K562 (cell line): ENCODE results near the gene SH2D5. TPM values are rescaled to one million over a fixed set of nuclear protein-coding genes. Genes with fewer than 3 reads are reported as not detected.

ENCODE experiments used
- ATAC-seq: fragments of 200-7000 bp; cut with Tn5 transposase; 3 replicates; pipeline ENCODE4 v1.9.1; 2020; ENCODE audit warnings: moderate library complexity
- BruUV-seq: library from RNA; stranded (reverse); fragments of 400-500 nt; replicated peaks from 2 replicates; lab custom pipeline; 2021; lab: Mats Ljungman, UMichigan
- CTCF ChIA-PET: fragments of 300-600 bp; formaldehyde crosslinking; extraction: SDS; loops from one replicate; lab custom pipeline; 2021; ENCODE audit warnings: low intra/inter-chr PET ratio; lab: Yijun Ruan, JAX
- POLR2A ChIA-PET: fragments of 300-600, 350-650 bp; sonication (Branson Sonifier 250); formaldehyde crosslinking; extraction: SDS; loops from one replicate; lab custom pipeline; 2021; ENCODE audit warnings: antibody characterized with exemption, inconsistent platforms; lab: Yijun Ruan, JAX
- DNase-seq, 4 experiments: peaks; one replicate each; pipeline versions ENCODE4 v3.0.0 to v3.0.0-alpha.2; 2011 to 2018; ENCODE audit warnings: low spot score in 3 of 4, mixed read lengths in 3 of 4; ENCODE audit errors: extremely low read depth in 1 of 4
- FAIRE-seq: peaks from 2 replicates; lab custom pipeline; 2011; peaks lifted over from hg19 to GRCh38; lab: Jason Lieb, UNC
- H2AFZ ChIP-seq: 2 replicates; pipeline ENCODE4 v1.6.0; 2011; ENCODE audit warnings: low read depth, low read length, control low read depth, inconsistent platforms
- H3K27ac ChIP-seq: fragments of 200-600 bp; 3 replicates; pipeline ENCODE4 v1.8.0; 2011; ENCODE audit warnings: low read depth, mild to moderate bottlenecking, control low read depth, inconsistent platforms, low read length, moderate library complexity, mixed read lengths; ENCODE audit errors: extremely low read depth
- H3K27me3 ChIP-seq, 2 experiments: fragments of 300-600 bp in 1 of 2; 2 replicates in 1 of 2; 3 replicates in 1 of 2; pipeline versions ENCODE4 v1.6.0 to v1.8.0; 2011; ENCODE audit warnings: inconsistent platforms in 2 of 2, low read length in 2 of 2, mild to moderate bottlenecking in 1 of 2, mixed read lengths in 1 of 2, moderate library complexity in 1 of 2; ENCODE audit not compliant: control insufficient read depth in 2 of 2, insufficient read depth in 2 of 2
- H3K36me3 ChIP-seq: fragments of 300-600 bp; 3 replicates; pipeline ENCODE4 v1.8.0; 2011; ENCODE audit warnings: mild to moderate bottlenecking, low read length, inconsistent platforms; ENCODE audit not compliant: control insufficient read depth, insufficient read depth
- H3K4me1 ChIP-seq, 2 experiments: fragments of 200-600 bp in 1 of 2; replicated peaks in 1 of 2; 2 replicates in 1 of 2; 3 replicates in 1 of 2; pipeline versions ENCODE4 v1.5.1 to v1.8.0; 2011; ENCODE audit warnings: inconsistent platforms in 2 of 2, low read length in 2 of 2, mild to moderate bottlenecking in 1 of 2, mixed read lengths in 1 of 2, moderate library complexity in 1 of 2; ENCODE audit not compliant: control insufficient read depth in 2 of 2, insufficient read depth in 2 of 2
- H3K4me2 ChIP-seq: 2 replicates; pipeline ENCODE4 v1.6.1; 2011; ENCODE audit warnings: low read length, control low read depth, inconsistent platforms, mixed read lengths; ENCODE audit not compliant: insufficient read depth
- H3K4me3 ChIP-seq: fragments of 200-600 bp; sonication (generic), shearing (Covaris generic); 2 replicates; pipeline ENCODE4 v1.5.1; 2016; ENCODE audit warnings: control low read depth, inconsistent platforms
- H3K79me2 ChIP-seq: fragments of 200-600 bp; 3 replicates; pipeline ENCODE4 v1.8.0; 2011; ENCODE audit warnings: low read length, inconsistent platforms; ENCODE audit not compliant: control insufficient read depth, insufficient read depth
- H3K9ac ChIP-seq, 2 experiments: 2 replicates each; pipeline versions ENCODE4 v1.6.0 to v1.6.1; 2011; ENCODE audit warnings: low read depth in 2 of 2, low read length in 2 of 2, control low read depth in 1 of 2, inconsistent platforms in 1 of 2, mild to moderate bottlenecking in 1 of 2, mixed read lengths in 1 of 2; ENCODE audit not compliant: insufficient read depth in 1 of 2
- H3K9me1 ChIP-seq: one replicate; pipeline ENCODE4 v1.6.0; 2011; ENCODE audit warnings: inconsistent platforms, mild to moderate bottlenecking, low read length, moderate library complexity; ENCODE audit not compliant: control insufficient read depth, insufficient read depth
- H3K9me3 ChIP-seq: replicated peaks from 2 replicates; pipeline ENCODE4 v1.5.1; 2011; ENCODE audit warnings: low read depth, low read length, inconsistent platforms; ENCODE audit not compliant: control insufficient read depth, insufficient read depth
- H4K20me1 ChIP-seq: replicated peaks from 2 replicates; pipeline ENCODE4 v1.6.1; 2011; ENCODE audit warnings: low read length, inconsistent platforms, mixed read lengths; ENCODE audit not compliant: control insufficient read depth, insufficient read depth
- ASH1L ChIP-seq: fragments of 450-650 bp; IDR thresholded peaks from 2 replicates; pipeline ENCODE4 v1.6.1; 2018; ENCODE audit warnings: borderline replicate concordance, mild to moderate bottlenecking, low read depth; ENCODE audit not compliant: partially characterized antibody
- CBFA2T3 ChIP-seq: fragments of 450-650 bp; IDR thresholded peaks from 2 replicates; pipeline ENCODE4 v1.6.1; 2017
- COPS2 ChIP-seq: fragments of 450-650 bp; conservative IDR thresholded peaks from 2 replicates; pipeline ENCODE4 v1.6.1; 2016; ENCODE audit warnings: mild to moderate bottlenecking, moderate library complexity
- DLX4 ChIP-seq: fragments of 250-450 bp; sonication (Bioruptor Pico); IDR thresholded peaks from 2 replicates; pipeline ENCODE4 v1.6.1; 2021; ENCODE audit warnings: mild to moderate bottlenecking
- GABPB1 ChIP-seq: sonication (generic); formaldehyde crosslinking; IDR thresholded peaks from 2 replicates; pipeline ENCODE4 v1.8.0; 2022; ENCODE audit warnings: mild to moderate bottlenecking, missing genetic modification reagents
- HNRNPH1 ChIP-seq: fragments of 200-400 bp; formaldehyde crosslinking; optimal IDR thresholded peaks from 2 replicates; pipeline ENCODE3; 2017; ENCODE audit warnings: low read depth, mild to moderate bottlenecking, low read length, moderate library complexity
- JUND ChIP-seq, 2 experiments: IDR thresholded peaks; 2 replicates in 1 of 2; 3 replicates in 1 of 2; pipeline ENCODE4 v1.6.1; 2011; ENCODE audit warnings: borderline replicate concordance in 2 of 2, low read depth in 2 of 2, low read length in 2 of 2, improper control_type of control experiment in 1 of 2, missing biosample characterization in 1 of 2, missing genetic modification characterization in 1 of 2, missing genetic modification reagents in 1 of 2
- MAFG ChIP-seq: fragments of 450-650 bp; conservative IDR thresholded peaks from 2 replicates; pipeline ENCODE4 v1.6.1; 2016; ENCODE audit warnings: missing genetic modification characterization, missing compliant biosample characterization
- MIER1 ChIP-seq: fragments of 450-650 bp; IDR thresholded peaks from 2 replicates; pipeline ENCODE4 v1.6.1; 2016; ENCODE audit warnings: antibody characterized with exemption, mild to moderate bottlenecking, low read depth
- NCOA2 ChIP-seq, 2 experiments: fragments of 450-650 bp; IDR thresholded peaks; 2 replicates each; pipeline ENCODE4 v1.6.1; 2018; ENCODE audit warnings: mild to moderate bottlenecking in 2 of 2, moderate library complexity in 1 of 2; ENCODE audit not compliant: partially characterized antibody in 2 of 2
- PATZ1 ChIP-seq: fragments of 250-450 bp; sonication (Bioruptor Pico); IDR thresholded peaks from 2 replicates; pipeline ENCODE4 v1.5.0; 2020; ENCODE audit warnings: mild to moderate bottlenecking, borderline replicate concordance
- SMAD4 ChIP-seq: fragments of 250-450 bp; sonication (Bioruptor Pico); conservative IDR thresholded peaks from 2 replicates; pipeline ENCODE4 v1.8.0; 2021; ENCODE audit warnings: inconsistent platforms, mild to moderate bottlenecking, moderate library complexity
- TGIF2 ChIP-seq: sonication (generic); formaldehyde crosslinking; IDR thresholded peaks from 2 replicates; pipeline ENCODE4 v1.8.1; 2022; ENCODE audit warnings: mild to moderate bottlenecking, missing genetic modification reagents, moderate library complexity
- ZBTB7A ChIP-seq: IDR thresholded peaks from 2 replicates; pipeline ENCODE4 v1.6.1; 2011; ENCODE audit warnings: low read depth, mild to moderate bottlenecking, low read length, moderate library complexity, borderline replicate concordance; ENCODE audit not compliant: control insufficient read depth
- ZNF274 ChIP-seq: IDR thresholded peaks from 2 replicates; pipeline ENCODE4 v1.6.1; 2011; ENCODE audit warnings: low read depth, mild to moderate bottlenecking, low read length, moderate library complexity, borderline replicate concordance
- WGBS: fragments of 100-300 bp; shearing (Covaris generic); methylation state at CpG from one replicate; pipeline ENCODE4 v1.1.6; 2016; ENCODE audit warnings: low coverage, mixed read lengths; ENCODE audit not compliant: insufficient coverage; ENCODE audit errors: missing lambda C conversion rate; 5-methylcytosine and 5-hydroxymethylcytosine counted together
- in situ Hi-C: fragments of 300-500 bp; cut with MboI; formaldehyde crosslinking; loops from 4 replicates; pipeline ENCODE4 v1.15.0; 2018; ENCODE audit warnings: inconsistent platforms, mixed read lengths
- intact Hi-C: fragments of 100-400 bp; cut with micrococcal nuclease; formaldehyde crosslinking; loops from 2 replicates; pipeline ENCODE4 v1.14.2; 2022
- polyA plus RNA-seq, 8 experiments: library from polyadenylated mRNA; depleted of rRNA in 4 of 8; stranded (reverse) in 5 of 8; unstranded in 3 of 8; fragments of >200 nt; fragmentation: Nextera tagmentation in 2 of 8; fragmentation: Illumina TruSeq in 1 of 8; extraction: Ambion mirVana in 2 of 8; extraction: Trizol in 1 of 8; gene quantifications; 2 replicates each; pipeline versions ENCODE4 v1.2.1 to v1.2.3, GENCODE V29; 2011 to 2014; ENCODE audit warnings: inconsistent platforms in 1 of 8, missing spikeins in 1 of 8
- total RNA-seq, 7 experiments: library from RNA; depleted of rRNA in 6 of 7; stranded (reverse); fragments of >200 nt in 6 of 7; fragmentation: Illumina TruSeq in 2 of 7; extraction: Trizol in 2 of 7; gene quantifications; 2 replicates each; pipeline versions ENCODE4 v1.2.1 to v1.2.3, GENCODE V29; 2011 to 2021; ENCODE audit warnings: low replicate concordance in 1 of 7
- TF ChIP-seq, protein P1 (sequence below): fragments of 450-650 bp; formaldehyde crosslinking; IDR thresholded peaks from 2 replicates; pipeline ENCODE4 v1.4.0; 2020; ENCODE audit warnings: mild to moderate bottlenecking, mixed read lengths

Gene SH2D5
- total and polyA plus RNA-seq, 9 of the 15 experiments (the other 6 are each of a cell fraction or from before 2014, with no cell fraction given): 0.06 to 0.11 TPM; not detected in 7

GRCh38 chr1:20706841-20707240, 25.7 kb downstream of the SH2D5 start (continued):
- TF ChIP-seq DLX4 (CRISPR knock-in tag) (no peak), ZNF274 (no peak), MIER1 (no peak), NCOA2 (IDR thresholded peaks at IDR 0.05; ENCODE audit: partially characterized antibody in 2 of 2) (no peak), ASH1L (no peak), GABPB1 (CRISPR knock-in tag) (no peak)

- peaks cover 7 to 31% of the 10 kb centered on the region in 2 experiments; a peak in 4 of 5 replicates for H3K27me3 ChIP-seq
- H3K36me3 ChIP-seq: no peaks in the 10 kb centered on the region
- H3K27ac ChIP-seq: no peak overlapping the region
- peaks cover 2 to 17% of the 10 kb centered on the region in 2 experiments; a peak in 3 of 5 replicates for H3K4me1 ChIP-seq
- intact Hi-C loops (no loop called here), in situ Hi-C loops (loop anchor here (10.0 kb wide), 1 partner anchor 660 kb away; no protein-coding TSS in a partner anchor)
- peak; percentile 6 for FAIRE-seq
- H3K4me3 ChIP-seq: no peak overlapping the region
- ATAC-seq: peak; percentile 58
- peak overlapping the region; percentile 35; the same call in 1 of the 2 replicates for H2AFZ ChIP-seq
- POLR2A ChIA-PET: interaction anchor here (1.2 to 1.3 kb wide), 2 partner anchors 9 to 43 kb away, joined by 3 read pairs; no protein-coding TSS in a partner anchor
- peaks cover 5% of the 10 kb centered on the region; the same call in 1 of the 2 replicates for H4K20me1 ChIP-seq
- CTCF ChIA-PET: no interaction called here
- peaks cover 2% of the 10 kb centered on the region for H3K9me1 ChIP-seq
- H3K9ac ChIP-seq: no peak overlapping the region
- DNase-seq: peak in 1 of 4 experiments; percentile 50
- H3K9me3 ChIP-seq: no peaks in the 10 kb centered on the region; the same call in 1 of the 2 replicates
- BruUV-seq: no TSS peak
- no peaks in the 10 kb centered on the region for H3K79me2 ChIP-seq
- H3K4me2 ChIP-seq: no peak overlapping the region
- WGBS: 19% methylated on average over 15 of the region's 15 CpGs
- TF ChIP-seq CBFA2T3: 0 out of 2 replicates have a peak, but pooled peaks have one; percentile 20
- no peak for TF ChIP-seq ZBTB7A
- peak; percentile 35; the same call in 1 of the 2 replicates for TF ChIP-seq JUND (IDR thresholded peaks at IDR 0.05; ENCODE audit: borderline replicate concordance, low read depth, low read length)
- TF ChIP-seq JUND (tag; IDR thresholded peaks at IDR 0.05; ENCODE audit: borderline replicate concordance, low read depth, low read length): peak; percentile 36; the same call in 1 of the 3 replicates
- TF ChIP-seq COPS2: no peak
- no peak for TF ChIP-seq HNRNPH1
- TF ChIP-seq SMAD4 (CRISPR knock-in tag): peak; percentile 74
- 0 out of 2 replicates have a peak, but pooled peaks have one; percentile 18 for TF ChIP-seq MAFG (tag)
- no peak for TF ChIP-seq TGIF2 (CRISPR knock-in tag)
- TF ChIP-seq, protein P1, sequence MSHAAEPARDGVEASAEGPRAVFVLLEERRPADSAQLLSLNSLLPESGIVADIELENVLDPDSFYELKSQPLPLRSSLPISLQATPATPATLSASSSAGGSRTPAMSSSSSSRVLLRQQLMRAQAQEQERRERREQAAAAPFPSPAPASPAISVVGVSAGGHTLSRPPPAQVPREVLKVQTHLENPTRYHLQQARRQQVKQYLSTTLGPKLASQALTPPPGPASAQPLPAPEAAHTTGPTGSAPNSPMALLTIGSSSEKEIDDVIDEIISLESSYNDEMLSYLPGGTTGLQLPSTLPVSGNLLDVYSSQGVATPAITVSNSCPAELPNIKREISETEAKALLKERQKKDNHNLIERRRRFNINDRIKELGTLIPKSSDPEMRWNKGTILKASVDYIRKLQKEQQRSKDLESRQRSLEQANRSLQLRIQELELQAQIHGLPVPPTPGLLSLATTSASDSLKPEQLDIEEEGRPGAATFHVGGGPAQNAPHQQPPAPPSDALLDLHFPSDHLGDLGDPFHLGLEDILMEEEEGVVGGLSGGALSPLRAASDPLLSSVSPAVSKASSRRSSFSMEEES (CRISPR knock-in tag): no peak
- TF ChIP-seq PATZ1: no peak
Observed at GRCh38 chr1:20705203-20705755, 27.2 kb downstream of the SH2D5 start.
